Panc1 (cell line): ENCODE measurements around the gene NAGLU. TPM values are rescaled to one million over a fixed set of nuclear protein-coding genes. Genes with fewer than 3 reads are reported as not detected.

Source experiments
- ATAC-seq: fragments of 200-7000 bp; cut with Tn5 transposase; 2 replicates; pipeline ENCODE4 v1.9.1; 2020; ENCODE audit warnings: mild to moderate bottlenecking, moderate library complexity
- BruUV-seq: library from RNA; stranded (reverse); fragments of 400-500 nt; replicated peaks from 2 replicates; lab custom pipeline; 2021; lab: Mats Ljungman, UMichigan
- CTCF ChIA-PET: fragments of 300-600 bp; sonication (Branson Sonifier 250); formaldehyde crosslinking; loops from one replicate; lab custom pipeline; 2022; ENCODE audit warnings: antibody characterized with exemption; lab: Charles Lee
- POLR2A ChIA-PET: fragments of 300-600 bp; sonication (Branson Sonifier 250); formaldehyde crosslinking; loops from one replicate; lab custom pipeline; 2022; ENCODE audit warnings: antibody characterized with exemption; lab: Charles Lee
- DNase-seq: peaks from one replicate; pipeline ENCODE4 v3.0.0-alpha.2; 2010; ENCODE audit warnings: low read depth, low spot score
- H3K27ac ChIP-seq: 2 replicates; pipeline ENCODE4 v1.5.1; 2011; ENCODE audit warnings: mild to moderate bottlenecking, low read length, inconsistent platforms
- H3K27me3 ChIP-seq: fragments of 200-500 bp; sonication (Bioruptor generic); 2 replicates; pipeline ENCODE4 v1.6.0; 2014; ENCODE audit warnings: low read length, inconsistent platforms; ENCODE audit not compliant: control insufficient read depth, insufficient read depth
- H3K36me3 ChIP-seq: fragments of 200-500 bp; sonication (Bioruptor generic); 2 replicates; pipeline ENCODE4 v1.5.1; 2014; ENCODE audit warnings: inconsistent platforms, mild to moderate bottlenecking, low read length, moderate library complexity; ENCODE audit not compliant: control insufficient read depth, insufficient read depth
- H3K4me1 ChIP-seq: 2 replicates; pipeline ENCODE4 v1.5.1; 2011; ENCODE audit warnings: inconsistent platforms, mild to moderate bottlenecking, low read length, moderate library complexity; ENCODE audit not compliant: control insufficient read depth, insufficient read depth
- H3K4me3 ChIP-seq, 2 experiments: 2 replicates each; pipeline ENCODE4 v1.5.1; 2011 to 2012; ENCODE audit warnings: low read depth in 2 of 2, low read length in 2 of 2, mild to moderate bottlenecking in 2 of 2, inconsistent platforms in 1 of 2, moderate library complexity in 1 of 2
- H3K9me3 ChIP-seq: fragments of 200-500 bp; sonication (Bioruptor generic); 2 replicates; pipeline ENCODE4 v1.5.1; 2014; ENCODE audit warnings: low read depth, mild to moderate bottlenecking, inconsistent platforms, low read length, moderate library complexity; ENCODE audit not compliant: control insufficient read depth, insufficient read depth
- POLR2AphosphoS5 ChIP-seq: IDR thresholded peaks from 2 replicates; pipeline ENCODE4 v1.6.1; 2012; ENCODE audit warnings: mild to moderate bottlenecking, low read depth, low read length, moderate library complexity
- REST ChIP-seq, 2 experiments: IDR thresholded peaks; 2 replicates each; pipeline ENCODE4 v1.6.1; 2011 to 2012; ENCODE audit warnings: low read depth in 2 of 2, control low read depth in 1 of 2, low read length in 1 of 2, mild to moderate bottlenecking in 1 of 2, moderate library complexity in 1 of 2; ENCODE audit not compliant: insufficient read depth in 1 of 2
- SIN3A ChIP-seq: IDR thresholded peaks from 2 replicates; pipeline ENCODE4 v1.6.1; 2012; ENCODE audit warnings: low read depth, mild to moderate bottlenecking, low read length, moderate library complexity, borderline replicate concordance; ENCODE audit not compliant: insufficient read depth
- TCF7L2 ChIP-seq: IDR thresholded peaks from 2 replicates; pipeline ENCODE4 v1.6.1; 2011; ENCODE audit warnings: mild to moderate bottlenecking, low read depth, low read length, inconsistent platforms
- in situ Hi-C: cut with HindIII; loops from 2 replicates; pipeline ENCODE4 v1.10.0; 2016; ENCODE audit warnings: low sequenced_read_pairs, low pct_unique_long_range_greater_than_20kb
- intact Hi-C: fragments of 100-400 bp; cut with micrococcal nuclease; formaldehyde crosslinking; loops from one replicate; pipeline ENCODE4 v1.10.0; 2022; ENCODE audit not compliant: unreplicated experiment
- total RNA-seq: library from RNA; stranded (reverse); gene quantifications from one replicate; pipeline ENCODE4 v1.2.1, GENCODE V29; 2021; ENCODE audit not compliant: unreplicated experiment
- TF ChIP-seq, protein P1 (sequence below): fragments of 450-650 bp; IDR thresholded peaks from 2 replicates; pipeline ENCODE4 v1.5.1; 2017; ENCODE audit warnings: mild to moderate bottlenecking

Gene NAGLU
- total RNA-seq, 1 experiment from 2014 or later: 33.5 TPM

DNA sequence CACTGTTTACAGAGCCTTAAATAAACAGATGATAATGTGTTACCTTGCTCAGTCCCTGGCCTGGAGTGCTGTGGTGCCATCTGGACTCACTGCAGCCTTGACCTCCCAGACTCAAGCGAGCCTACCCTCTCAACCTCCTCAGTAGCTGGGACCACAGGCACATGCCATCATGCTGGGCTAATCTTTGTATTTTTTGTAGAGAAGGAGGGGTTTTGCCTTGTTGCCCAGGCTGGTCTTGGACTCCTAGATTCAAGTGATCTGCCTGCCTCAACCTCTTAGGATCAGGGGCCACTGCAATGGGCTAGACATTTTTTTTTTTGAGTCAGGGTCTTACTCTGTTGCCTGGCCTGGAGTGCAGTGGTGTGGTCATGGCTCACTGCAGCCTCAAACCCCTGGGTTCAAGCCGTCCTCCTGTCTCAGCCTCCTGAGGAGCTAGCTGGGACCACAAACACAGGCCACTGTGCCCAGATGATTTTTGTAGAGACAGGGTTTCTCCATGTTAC is 5.0 kb upstream of the NAGLU start:
- Histone ChIP-seq H3K4me1 (peaks cover 40% of the 10 kb centered on the region), H3K27ac (peak overlapping the region; percentile 90), H3K4me3 (no peak overlapping the region), H3K9me3 (no peaks in the 10 kb centered on the region), H3K36me3 (no peaks in the 10 kb centered on the region), H3K27me3 (no peaks in the 10 kb centered on the region)
- ChIA-PET POLR2A (no interaction called here), CTCF (no interaction called here)
- DNase-seq (no peak), ATAC-seq (0 out of 2 replicates have a peak, but pooled peaks have one; percentile 37)
- intact Hi-C loops: no loop called here
- no peak for TF ChIP-seq SIN3A
- no peak for TF ChIP-seq POLR2AphosphoS5
- TF ChIP-seq TCF7L2: no peak
- TF ChIP-seq, protein P1, sequence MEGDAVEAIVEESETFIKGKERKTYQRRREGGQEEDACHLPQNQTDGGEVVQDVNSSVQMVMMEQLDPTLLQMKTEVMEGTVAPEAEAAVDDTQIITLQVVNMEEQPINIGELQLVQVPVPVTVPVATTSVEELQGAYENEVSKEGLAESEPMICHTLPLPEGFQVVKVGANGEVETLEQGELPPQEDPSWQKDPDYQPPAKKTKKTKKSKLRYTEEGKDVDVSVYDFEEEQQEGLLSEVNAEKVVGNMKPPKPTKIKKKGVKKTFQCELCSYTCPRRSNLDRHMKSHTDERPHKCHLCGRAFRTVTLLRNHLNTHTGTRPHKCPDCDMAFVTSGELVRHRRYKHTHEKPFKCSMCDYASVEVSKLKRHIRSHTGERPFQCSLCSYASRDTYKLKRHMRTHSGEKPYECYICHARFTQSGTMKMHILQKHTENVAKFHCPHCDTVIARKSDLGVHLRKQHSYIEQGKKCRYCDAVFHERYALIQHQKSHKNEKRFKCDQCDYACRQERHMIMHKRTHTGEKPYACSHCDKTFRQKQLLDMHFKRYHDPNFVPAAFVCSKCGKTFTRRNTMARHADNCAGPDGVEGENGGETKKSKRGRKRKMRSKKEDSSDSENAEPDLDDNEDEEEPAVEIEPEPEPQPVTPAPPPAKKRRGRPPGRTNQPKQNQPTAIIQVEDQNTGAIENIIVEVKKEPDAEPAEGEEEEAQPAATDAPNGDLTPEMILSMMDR: no peak
- TF ChIP-seq REST (IDR thresholded peaks at IDR 0.05; ENCODE audit: insufficient read depth in 1 of 2, low read depth in 2 of 2, low read length in 1 of 2): no peak
- in situ Hi-C loops: no loop called here
- no TSS peak for BruUV-seq

DNA sequence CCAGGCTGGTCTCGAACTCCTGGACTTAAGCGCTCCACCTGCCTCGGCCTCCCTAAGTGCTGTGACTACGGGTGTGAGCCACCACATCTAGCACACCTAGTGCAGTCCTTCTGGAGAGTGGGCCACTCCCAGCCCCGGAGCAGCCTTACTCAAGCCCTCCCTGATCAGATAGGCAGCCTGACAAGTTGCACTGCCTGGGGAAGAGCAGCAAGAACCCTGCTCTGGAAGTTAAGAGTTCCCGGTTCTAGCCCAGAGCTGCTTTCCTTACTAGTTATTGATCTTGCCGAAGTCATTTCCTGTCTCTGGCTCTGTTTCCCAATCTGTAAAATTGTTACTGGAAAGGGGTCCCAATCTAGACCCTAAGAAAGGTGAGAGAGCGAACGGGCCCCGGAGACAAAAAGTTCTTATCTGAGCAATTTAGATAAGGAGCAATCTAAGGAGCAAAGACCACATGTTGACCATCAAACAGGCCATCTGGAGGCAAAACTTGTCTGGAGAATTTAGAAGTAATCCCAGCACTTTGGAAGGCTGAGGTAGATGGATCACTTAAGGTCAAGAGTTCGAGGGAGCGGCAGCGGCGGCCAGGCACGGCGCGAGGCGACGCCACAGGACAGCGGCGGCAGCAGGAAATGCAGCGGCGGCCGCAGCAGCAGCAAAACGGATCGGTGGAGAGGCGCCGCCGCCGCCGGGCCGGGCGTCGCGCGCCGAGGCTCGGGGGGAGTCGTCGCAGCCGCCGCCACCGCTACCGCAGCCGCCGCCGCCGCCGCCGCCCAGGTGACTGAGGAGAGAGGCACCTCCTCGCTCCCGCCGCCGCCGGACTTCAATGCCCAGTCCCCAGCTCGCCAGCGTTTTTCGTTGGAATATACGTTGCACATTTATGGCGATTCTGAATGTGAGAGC is 4.3 kb upstream of the NAGLU start:
- Histone ChIP-seq H3K36me3 (no peaks in the 10 kb centered on the region; the same call in 1 of the 2 replicates), H3K4me1 (peaks cover 37% of the 10 kb centered on the region), H3K4me3 (peak overlapping the region; percentile 34 to 51), H3K9me3 (no peaks in the 10 kb centered on the region), H3K27ac (peak overlapping the region; percentile 90), H3K27me3 (no peaks in the 10 kb centered on the region)
- peak; percentile 57 for TF ChIP-seq TCF7L2
- TF ChIP-seq REST (IDR thresholded peaks at IDR 0.05; ENCODE audit: insufficient read depth in 1 of 2, low read depth in 2 of 2, low read length in 1 of 2): no peak
- no peak for TF ChIP-seq POLR2AphosphoS5
- no peak for TF ChIP-seq SIN3A
- TF ChIP-seq, protein P1: peak; percentile 49; the same call in 1 of the 2 replicates
- no TSS peak for BruUV-seq
- intact Hi-C loops: no loop called here
- in situ Hi-C loops: no loop called here
- DNase-seq: no peak
- CTCF ChIA-PET: no interaction called here
- POLR2A ChIA-PET: no interaction called here
- peak; percentile 48 for ATAC-seq
